H1 (cell line): Measurements from ENCODE around the gene VAPA.

ENCODE experiments used
- ASH2L ChIP-seq: fragments of 200-600, 300-600 bp; sonication (generic); IDR thresholded peaks from one replicate; pipeline ENCODE4 v1.7.1; 2017; ENCODE audit warnings: low read length
- BCL11A ChIP-seq, 2 experiments: IDR thresholded peaks; one replicate each; pipeline ENCODE4 v1.6.1; 2011; ENCODE audit warnings: low read depth in 2 of 2, low read length in 2 of 2, mild to moderate bottlenecking in 2 of 2
- CTCF ChIP-seq, 3 experiments: IDR thresholded peaks; 1 replicate in 2 of 3; 2 replicates in 1 of 3; pipeline versions ENCODE4 v1.5.1 to v1.6.1; 2011; ENCODE audit warnings: low read length in 3 of 3, mild to moderate bottlenecking in 3 of 3, inconsistent platforms in 2 of 3, low read depth in 1 of 3, moderate library complexity in 1 of 3; ENCODE audit not compliant: insufficient read depth in 1 of 3; ENCODE audit errors: control extremely low read depth in 1 of 3
- GABPA ChIP-seq: IDR thresholded peaks from 2 replicates; pipeline ENCODE4 v1.6.1; 2011; ENCODE audit warnings: mild to moderate bottlenecking, low read length, moderate library complexity, borderline replicate concordance; ENCODE audit not compliant: insufficient read depth
- POLR2A ChIP-seq, 2 experiments: IDR thresholded peaks; 1 replicate in 1 of 2; 2 replicates in 1 of 2; pipeline ENCODE4 v1.6.1; 2011; ENCODE audit warnings: low read depth in 2 of 2, low read length in 2 of 2, mild to moderate bottlenecking in 2 of 2; ENCODE audit errors: control extremely low read depth in 1 of 2
- POLR2AphosphoS5 ChIP-seq: IDR thresholded peaks from 2 replicates; pipeline ENCODE4 v1.6.1; 2011; ENCODE audit warnings: low read depth, low read length
- SAP30 ChIP-seq: fragments of 300-600 bp; sonication (generic); IDR thresholded peaks from 2 replicates; pipeline ENCODE4 v1.7.1; 2012; ENCODE audit warnings: low read length, moderate library complexity, mild to moderate bottlenecking, inconsistent platforms; ENCODE audit not compliant: insufficient read depth, insufficient replicate concordance
- YY1 ChIP-seq: IDR thresholded peaks from 2 replicates; pipeline ENCODE4 v1.6.1; 2011; ENCODE audit warnings: low read depth, mild to moderate bottlenecking, low read length
- TF ChIP-seq, protein P1 (sequence below): IDR thresholded peaks from 2 replicates; pipeline ENCODE4 v1.6.1; 2012; ENCODE audit warnings: inconsistent platforms

DNA sequence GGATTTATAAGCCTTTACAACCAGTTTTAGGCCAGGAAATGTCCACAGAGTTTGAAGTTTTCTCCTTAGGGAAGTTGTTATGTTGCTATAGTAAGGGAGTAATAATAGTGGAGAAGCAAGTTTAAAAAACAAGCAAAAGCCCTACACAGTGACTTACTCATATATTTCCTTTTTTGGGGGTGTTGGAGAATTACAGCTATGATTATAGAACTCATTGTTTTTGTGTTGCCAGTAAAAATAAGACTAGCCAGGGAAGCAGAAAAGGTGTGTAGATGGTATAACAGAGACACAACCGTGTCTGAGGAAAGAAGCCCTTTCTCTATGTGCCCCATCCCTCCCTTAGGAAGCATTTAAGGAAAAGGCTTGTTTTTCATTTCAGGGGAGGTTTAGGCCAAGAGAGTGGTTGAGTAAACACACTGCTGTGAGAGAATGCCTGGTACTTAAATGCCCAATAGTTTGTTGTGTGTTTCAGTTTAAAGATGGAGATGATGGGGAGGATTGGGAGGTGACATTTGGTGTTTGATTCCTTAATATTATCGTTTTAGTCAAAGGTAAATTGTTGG, 2.3 kb downstream of the VAPA start:
- TF ChIP-seq CTCF (IDR thresholded peaks at IDR 0.05; ENCODE audit: control extremely low read depth in 1 of 3, insufficient read depth in 1 of 3, low read depth in 1 of 3, low read length in 3 of 3) (no peak), POLR2A (IDR thresholded peaks at IDR 0.05; ENCODE audit: control extremely low read depth in 1 of 2, low read depth in 2 of 2, low read length in 2 of 2) (no peak), ASH2L (no peak), GABPA (no peak), YY1 (no peak), POLR2AphosphoS5 (no peak), BCL11A (IDR thresholded peaks at IDR 0.05; ENCODE audit: low read depth in 2 of 2, low read length in 2 of 2) (no peak), SAP30 (no peak)
- TF ChIP-seq, protein P1, sequence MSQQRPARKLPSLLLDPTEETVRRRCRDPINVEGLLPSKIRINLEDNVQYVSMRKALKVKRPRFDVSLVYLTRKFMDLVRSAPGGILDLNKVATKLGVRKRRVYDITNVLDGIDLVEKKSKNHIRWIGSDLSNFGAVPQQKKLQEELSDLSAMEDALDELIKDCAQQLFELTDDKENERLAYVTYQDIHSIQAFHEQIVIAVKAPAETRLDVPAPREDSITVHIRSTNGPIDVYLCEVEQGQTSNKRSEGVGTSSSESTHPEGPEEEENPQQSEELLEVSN, result no peak
